ENCODE data around the gene BOK.

BOK gene

GRCh38 chr2:241573741-241574140, 15.2 kb downstream of the BOK start:
- no peak overlapping the region for H3K4me3 ChIP-seq (ENCODE audit: low read depth in 1 of 2, low read length in 2 of 2)
- H2AFZ ChIP-seq (ENCODE audit: low read depth, low read length), result no peak overlapping the region
- no peaks in the 10 kb centered on the region for H3K79me2 ChIP-seq (ENCODE audit: insufficient read depth, low read length)
- peak; percentile 6; the same call in 1 of the 3 replicates for ATAC-seq (ENCODE audit: insufficient read depth, low read depth)
- H3K4me1 ChIP-seq (ENCODE audit: insufficient read depth, low read length), result no peaks in the 10 kb centered on the region
- no peak overlapping the region for H3K4me2 ChIP-seq (ENCODE audit: insufficient read depth, low read length)
- H3K27me3 ChIP-seq (ENCODE audit: insufficient read depth, low read length, poor library complexity), result no peaks in the 10 kb centered on the region
- DNase-seq, result no peak
- H4K20me1 ChIP-seq (ENCODE audit: insufficient read depth, low read length), result no peaks in the 10 kb centered on the region
- H3K9me3 ChIP-seq (ENCODE audit: insufficient read depth, low read length, severe bottlenecking), result no peaks in the 10 kb centered on the region
- no peak overlapping the region for H3K9ac ChIP-seq (ENCODE audit: low read depth, low read length)
- H3K27ac ChIP-seq (ENCODE audit: low read length), result no peak overlapping the region
- no peaks in the 10 kb centered on the region for H3K36me3 ChIP-seq (ENCODE audit: insufficient read depth, low read length)
- TF ChIP-seq EZH2 (IDR thresholded peaks at IDR 0.05; ENCODE audit: borderline replicate concordance, low read depth, low read length, severe bottlenecking) (no peak), CTCF (IDR thresholded peaks at IDR 0.05; ENCODE audit: borderline replicate concordance, extremely low read depth, low read length, poor library complexity, severe bottlenecking) (no peak)

- DNase-seq (no peak), ATAC-seq (ENCODE audit: insufficient read depth, low read depth) (no peak)
- Histone ChIP-seq H3K4me2 (ENCODE audit: insufficient read depth, low read length) (no peak overlapping the region), H3K4me3 (ENCODE audit: low read depth in 1 of 2, low read length in 2 of 2) (no peak overlapping the region), H3K27ac (ENCODE audit: low read length) (no peak overlapping the region), H3K9me3 (ENCODE audit: insufficient read depth, low read length, severe bottlenecking) (no peaks in the 10 kb centered on the region), H3K36me3 (ENCODE audit: insufficient read depth, low read length) (no peaks in the 10 kb centered on the region), H2AFZ (ENCODE audit: low read depth, low read length) (no peak overlapping the region), H4K20me1 (ENCODE audit: insufficient read depth, low read length) (no peaks in the 10 kb centered on the region), H3K9ac (ENCODE audit: low read depth, low read length) (no peak overlapping the region), H3K4me1 (ENCODE audit: insufficient read depth, low read length) (no peaks in the 10 kb centered on the region), H3K79me2 (ENCODE audit: insufficient read depth, low read length) (no peaks in the 10 kb centered on the region), H3K27me3 (ENCODE audit: insufficient read depth, low read length, poor library complexity) (no peaks in the 10 kb centered on the region)
- TF ChIP-seq EZH2 (IDR thresholded peaks at IDR 0.05; ENCODE audit: borderline replicate concordance, low read depth, low read length, severe bottlenecking) (no peak), CTCF (IDR thresholded peaks at IDR 0.05; ENCODE audit: borderline replicate concordance, extremely low read depth, low read length, poor library complexity, severe bottlenecking) (no peak)
These were observed 16.5 kb downstream of the BOK start for GRCh38 chr2:241574911-241575623.

GRCh38 chr2:241575624-241576292, 17.2 kb downstream of the BOK start:
- Histone ChIP-seq H3K4me3 (ENCODE audit: low read depth in 1 of 2, low read length in 2 of 2) (no peak overlapping the region), H3K27me3 (ENCODE audit: insufficient read depth, low read length, poor library complexity) (no peaks in the 10 kb centered on the region), H3K9ac (ENCODE audit: low read depth, low read length) (no peak overlapping the region), H4K20me1 (ENCODE audit: insufficient read depth, low read length) (no peaks in the 10 kb centered on the region), H3K36me3 (ENCODE audit: insufficient read depth, low read length) (no peaks in the 10 kb centered on the region), H3K4me2 (ENCODE audit: insufficient read depth, low read length) (no peak overlapping the region), H3K27ac (ENCODE audit: low read length) (no peak overlapping the region), H2AFZ (ENCODE audit: low read depth, low read length) (no peak overlapping the region), H3K4me1 (ENCODE audit: insufficient read depth, low read length) (no peaks in the 10 kb centered on the region), H3K9me3 (ENCODE audit: insufficient read depth, low read length, severe bottlenecking) (no peaks in the 10 kb centered on the region), H3K79me2 (ENCODE audit: insufficient read depth, low read length) (no peaks in the 10 kb centered on the region)
- no peak for DNase-seq
- TF ChIP-seq CTCF (IDR thresholded peaks at IDR 0.05; ENCODE audit: borderline replicate concordance, extremely low read depth, low read length, poor library complexity, severe bottlenecking) (no peak), EZH2 (IDR thresholded peaks at IDR 0.05; ENCODE audit: borderline replicate concordance, low read depth, low read length, severe bottlenecking) (no peak)
- ATAC-seq (ENCODE audit: insufficient read depth, low read depth), result no peak
